ACC112 (cell line): ENCODE results near the gene IL16.
A peak's percentile ranks its signal among the peaks of the same experiment; 100 is the strongest.
"Not testable (repeated sequence)": the region's sequence is repeated elsewhere in the genome, so short reads cannot be mapped to it uniquely, and the experiment has no call there.

Experiments used
- H2AFZ ChIP-seq: fragments of 200-600 bp; sonication (generic); one replicate; pipeline ENCODE4 v1.6.0; 2017; ENCODE audit warnings: antibody characterized with exemption, low read length; ENCODE audit not compliant: unreplicated experiment
- H3K27ac ChIP-seq: fragments of 200-600 bp; sonication (generic); 2 replicates; pipeline ENCODE4 v1.5.1; 2014; ENCODE audit warnings: low read depth, mild to moderate bottlenecking, antibody characterized with exemption, low read length, moderate library complexity
- H3K27me3 ChIP-seq: fragments of 200-600 bp; sonication (generic); 2 replicates; pipeline ENCODE4 v1.6.1; 2014; ENCODE audit warnings: mild to moderate bottlenecking, antibody characterized with exemption, low read length, moderate library complexity, mixed read lengths; ENCODE audit not compliant: insufficient read depth
- H3K36me3 ChIP-seq: fragments of 200-600 bp; sonication (generic); 2 replicates; pipeline ENCODE4 v1.6.1; 2016; ENCODE audit warnings: mild to moderate bottlenecking, antibody characterized with exemption, low read length, moderate library complexity, mixed read lengths; ENCODE audit not compliant: insufficient read depth
- H3K4me1 ChIP-seq: fragments of 200-600 bp; sonication (generic); one replicate; pipeline ENCODE4 v1.6.1; 2016; ENCODE audit warnings: low read length, mixed read lengths; ENCODE audit not compliant: insufficient read depth, unreplicated experiment, control insufficient read depth
- H3K4me3 ChIP-seq: fragments of 200-600 bp; sonication (generic); 2 replicates; pipeline ENCODE4 v1.5.1; 2014; ENCODE audit warnings: mild to moderate bottlenecking, low read depth, low read length
- H3K79me2 ChIP-seq: fragments of 200-600 bp; sonication (generic); one replicate; pipeline ENCODE4 v1.6.0; 2016; ENCODE audit warnings: low read length; ENCODE audit not compliant: control insufficient read depth, unreplicated experiment, insufficient read depth

Gene IL16

GRCh38 chr15:81326466-81327212 lies 130.0 kb downstream of the IL16 start:
- Histone ChIP-seq H3K79me2 (no peaks in the 10 kb centered on the region), H3K36me3 (no peaks in the 10 kb centered on the region), H2AFZ (no peak overlapping the region), H3K4me1 (peaks cover 26% of the 10 kb centered on the region), H3K27me3 (no peaks in the 10 kb centered on the region), H3K27ac (0 out of 2 replicates have a peak overlapping the region, but pooled peaks have one; percentile 33), H3K4me3 (no peak overlapping the region)

GRCh38 chr15:81327516-81327915 lies 130.8 kb downstream of the IL16 start:
- no peak overlapping the region for H2AFZ ChIP-seq
- H3K4me3 ChIP-seq: no peak overlapping the region
- H3K36me3 ChIP-seq: no peaks in the 10 kb centered on the region
- H3K79me2 ChIP-seq: no peaks in the 10 kb centered on the region
- H3K27ac ChIP-seq: peak overlapping the region; percentile 33; the same call in 1 of the 2 replicates
- no peaks in the 10 kb centered on the region for H3K27me3 ChIP-seq
- H3K4me1 ChIP-seq: peaks cover 26% of the 10 kb centered on the region

GRCh38 chr15:81329446-81329845 lies 132.8 kb downstream of the IL16 start:
- no peak overlapping the region for H3K27ac ChIP-seq
- H2AFZ ChIP-seq: no peak overlapping the region
- H3K27me3 ChIP-seq: no peaks in the 10 kb centered on the region
- no peak overlapping the region for H3K4me3 ChIP-seq
- no peaks in the 10 kb centered on the region for H3K79me2 ChIP-seq
- no peaks in the 10 kb centered on the region for H3K36me3 ChIP-seq
- H3K4me1 ChIP-seq: peaks cover 20% of the 10 kb centered on the region

- no peak overlapping the region for H3K27ac ChIP-seq
- H3K4me1 ChIP-seq: peaks cover 20% of the 10 kb centered on the region
- no peaks in the 10 kb centered on the region for H3K79me2 ChIP-seq
- H3K4me3 ChIP-seq: no peak overlapping the region
- H3K27me3 ChIP-seq: no peaks in the 10 kb centered on the region
- H3K36me3 ChIP-seq: no peaks in the 10 kb centered on the region
- H2AFZ ChIP-seq: no peak overlapping the region
Observed at GRCh38 chr15:81330366-81331090, 133.8 kb downstream of the IL16 start.

- not testable (repeated sequence) for H3K27me3 ChIP-seq, H2AFZ ChIP-seq, H3K4me3 ChIP-seq, H3K27ac ChIP-seq, H3K79me2 ChIP-seq, H3K36me3 ChIP-seq
- H3K4me1 ChIP-seq: peaks cover 20% of the 10 kb centered on the region
Observed at GRCh38 chr15:81331141-81331540, 134.5 kb downstream of the IL16 start.

- Histone ChIP-seq H3K4me1 (peaks cover 15% of the 10 kb centered on the region), H3K27me3 (no peaks in the 10 kb centered on the region), H3K4me3 (no peak overlapping the region), H3K27ac (no peak overlapping the region), H3K79me2 (no peaks in the 10 kb centered on the region), H2AFZ (no peak overlapping the region), H3K36me3 (no peaks in the 10 kb centered on the region)
Observed at GRCh38 chr15:81331600-81331999, 134.9 kb downstream of the IL16 start.

- Histone ChIP-seq H2AFZ (no peak overlapping the region), H3K4me3 (no peak overlapping the region), H3K36me3 (no peaks in the 10 kb centered on the region), H3K27me3 (no peaks in the 10 kb centered on the region), H3K27ac (no peak overlapping the region), H3K4me1 (peaks cover 10% of the 10 kb centered on the region), H3K79me2 (no peaks in the 10 kb centered on the region)
Observed at GRCh38 chr15:81332326-81332725, 135.6 kb downstream of the IL16 start.

GRCh38 chr15:81333363-81333762 lies 136.7 kb downstream of the IL16 start:
- Histone ChIP-seq H3K27me3 (no peaks in the 10 kb centered on the region), H3K27ac (no peak overlapping the region), H3K36me3 (no peaks in the 10 kb centered on the region), H2AFZ (no peak overlapping the region), H3K79me2 (no peaks in the 10 kb centered on the region), H3K4me3 (no peak overlapping the region), H3K4me1 (peaks cover 12% of the 10 kb centered on the region)

GRCh38 chr15:81334768-81335435 lies 138.2 kb downstream of the IL16 start:
- Histone ChIP-seq H3K27ac (no peak overlapping the region), H3K79me2 (no peaks in the 10 kb centered on the region), H2AFZ (no peak overlapping the region), H3K36me3 (no peaks in the 10 kb centered on the region), H3K4me1 (peaks cover 21% of the 10 kb centered on the region), H3K27me3 (no peaks in the 10 kb centered on the region), H3K4me3 (no peak overlapping the region)

GRCh38 chr15:81335631-81336030 lies 139.0 kb downstream of the IL16 start:
- Histone ChIP-seq H3K27ac (no peak overlapping the region), H3K36me3 (no peaks in the 10 kb centered on the region), H3K4me1 (peaks cover 21% of the 10 kb centered on the region), H3K4me3 (no peak overlapping the region), H3K79me2 (no peaks in the 10 kb centered on the region), H3K27me3 (0 out of 2 replicates have a peak, but pooled peaks cover 2% of the 10 kb centered on the region), H2AFZ (no peak overlapping the region)
